HUES48 (cell line): ENCODE measurements around the gene CPM.

ENCODE experiments used
- H3K27ac ChIP-seq: one replicate; pipeline ENCODE4 v1.7.0; 2013; ENCODE audit warnings: low read depth, low read length, inconsistent platforms
- H3K27me3 ChIP-seq: 2 replicates; pipeline ENCODE4 v1.6.1; 2013; ENCODE audit warnings: mild to moderate bottlenecking, low read length; ENCODE audit not compliant: control insufficient read depth, insufficient read depth
- H3K36me3 ChIP-seq: 2 replicates; pipeline ENCODE4 v1.6.1; 2013; ENCODE audit warnings: low read length; ENCODE audit not compliant: control insufficient read depth, insufficient read depth
- H3K4me1 ChIP-seq: 2 replicates; pipeline ENCODE4 v1.6.1; 2013; ENCODE audit warnings: mild to moderate bottlenecking, low read length; ENCODE audit not compliant: control insufficient read depth, insufficient read depth
- H3K4me3 ChIP-seq: 2 replicates; pipeline ENCODE4 v1.5.1; 2013; ENCODE audit warnings: mild to moderate bottlenecking, low read depth, low read length
- H3K9ac ChIP-seq: 2 replicates; pipeline ENCODE4 v1.6.1; 2013; ENCODE audit warnings: mild to moderate bottlenecking, low read depth, low read length, moderate library complexity
- H3K9me3 ChIP-seq: 2 replicates; pipeline ENCODE4 v1.6.1; 2013; ENCODE audit warnings: low read length; ENCODE audit not compliant: control insufficient read depth, insufficient read depth

The CPM gene

GRCh38 chr12:68837215-68837614 lies 95.8 kb downstream of the CPM start:
- Histone ChIP-seq H3K27ac (no peak overlapping the region), H3K36me3 (peaks cover 91% of the 10 kb centered on the region), H3K9me3 (no peaks in the 10 kb centered on the region), H3K9ac (no peak overlapping the region), H3K4me1 (peaks cover 4% of the 10 kb centered on the region; the same call in 1 of the 2 replicates), H3K27me3 (no peaks in the 10 kb centered on the region), H3K4me3 (no peak overlapping the region)

DNA sequence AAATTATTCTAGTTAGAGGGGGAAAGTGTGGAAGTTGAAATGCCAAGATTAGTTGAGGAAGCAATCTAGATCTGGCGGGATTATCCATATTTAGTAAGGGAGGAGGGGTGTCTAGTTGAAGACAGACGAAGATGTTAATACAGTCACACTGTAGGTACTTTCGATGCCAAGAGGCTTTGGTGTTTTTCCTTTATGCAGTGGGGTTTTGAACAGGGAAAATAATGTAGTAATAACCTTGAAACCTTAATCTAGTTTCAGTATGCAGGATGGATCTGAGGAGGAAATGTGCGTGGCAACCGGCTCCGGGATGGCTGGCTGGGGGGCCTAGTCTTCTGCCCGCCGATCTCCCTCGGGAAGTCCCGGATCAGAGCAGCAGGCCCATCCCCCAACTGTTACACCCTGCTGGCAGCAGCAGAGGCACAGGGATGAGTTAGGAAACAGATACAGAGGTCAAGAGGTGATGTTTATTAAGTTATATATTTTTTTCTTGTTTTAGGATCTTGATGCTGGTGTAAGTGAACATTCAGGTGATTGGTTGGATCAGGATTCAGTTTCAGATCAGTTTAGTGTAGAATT lies 97.5 kb downstream of the CPM start:
- Histone ChIP-seq H3K27me3 (no peaks in the 10 kb centered on the region), H3K4me1 (peaks cover 11% of the 10 kb centered on the region), H3K27ac (no peak overlapping the region), H3K36me3 (peaks cover 91% of the 10 kb centered on the region), H3K4me3 (no peak overlapping the region), H3K9me3 (no peaks in the 10 kb centered on the region), H3K9ac (no peak overlapping the region)

- Histone ChIP-seq H3K9ac (no peak overlapping the region), H3K4me1 (peaks cover 11% of the 10 kb centered on the region), H3K36me3 (peaks cover 92% of the 10 kb centered on the region), H3K4me3 (no peak overlapping the region), H3K27ac (no peak overlapping the region), H3K27me3 (no peaks in the 10 kb centered on the region), H3K9me3 (no peaks in the 10 kb centered on the region)
Measured at GRCh38 chr12:68833508-68833907, 99.5 kb downstream of the CPM start.

- Histone ChIP-seq H3K9me3 (no peaks in the 10 kb centered on the region), H3K36me3 (peaks cover 92% of the 10 kb centered on the region), H3K4me3 (no peak overlapping the region), H3K9ac (no peak overlapping the region), H3K27ac (peak overlapping the region; percentile 18), H3K4me1 (peaks cover 11% of the 10 kb centered on the region), H3K27me3 (no peaks in the 10 kb centered on the region)
Measured at GRCh38 chr12:68832504-68832867, 100.5 kb downstream of the CPM start.

- Histone ChIP-seq H3K9ac (no peak overlapping the region), H3K9me3 (no peaks in the 10 kb centered on the region), H3K36me3 (peaks cover 92% of the 10 kb centered on the region), H3K27me3 (no peaks in the 10 kb centered on the region), H3K27ac (peak overlapping the region; percentile 18), H3K4me3 (no peak overlapping the region), H3K4me1 (peaks cover 11% of the 10 kb centered on the region)
Measured at GRCh38 chr12:68831751-68832503, 101.0 kb downstream of the CPM start.

- H3K27ac ChIP-seq: no peak overlapping the region
- peaks cover 11% of the 10 kb centered on the region for H3K4me1 ChIP-seq
- no peak overlapping the region for H3K4me3 ChIP-seq
- H3K9ac ChIP-seq: no peak overlapping the region
- peaks cover 91% of the 10 kb centered on the region for H3K36me3 ChIP-seq
- no peaks in the 10 kb centered on the region for H3K9me3 ChIP-seq
- no peaks in the 10 kb centered on the region for H3K27me3 ChIP-seq
Measured at GRCh38 chr12:68831272-68831671, 101.7 kb downstream of the CPM start.

DNA sequence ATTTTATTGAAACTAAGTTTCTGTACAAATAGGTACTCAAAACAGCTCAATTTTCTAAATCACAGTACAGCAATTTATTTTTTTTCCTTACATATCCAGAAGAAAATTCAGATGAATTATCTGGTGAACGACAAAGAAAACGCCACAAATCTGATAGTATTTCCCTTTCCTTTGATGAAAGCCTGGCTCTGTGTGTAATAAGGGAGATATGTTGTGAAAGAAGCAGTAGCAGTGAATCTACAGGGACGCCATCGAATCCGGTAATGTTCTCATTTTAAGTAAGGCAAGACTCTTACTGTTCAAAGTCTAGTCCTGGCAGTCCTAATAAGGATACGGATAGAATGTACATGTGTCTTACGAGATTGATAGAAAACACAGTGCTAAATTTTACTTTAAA lies 104.3 kb downstream of the CPM start:
- H3K27me3 ChIP-seq: no peaks in the 10 kb centered on the region
- peaks cover 93% of the 10 kb centered on the region for H3K36me3 ChIP-seq
- peaks cover 7% of the 10 kb centered on the region for H3K4me1 ChIP-seq
- H3K9ac ChIP-seq: no peak overlapping the region
- H3K4me3 ChIP-seq: no peak overlapping the region
- H3K27ac ChIP-seq: no peak overlapping the region
- H3K9me3 ChIP-seq: no peaks in the 10 kb centered on the region

DNA sequence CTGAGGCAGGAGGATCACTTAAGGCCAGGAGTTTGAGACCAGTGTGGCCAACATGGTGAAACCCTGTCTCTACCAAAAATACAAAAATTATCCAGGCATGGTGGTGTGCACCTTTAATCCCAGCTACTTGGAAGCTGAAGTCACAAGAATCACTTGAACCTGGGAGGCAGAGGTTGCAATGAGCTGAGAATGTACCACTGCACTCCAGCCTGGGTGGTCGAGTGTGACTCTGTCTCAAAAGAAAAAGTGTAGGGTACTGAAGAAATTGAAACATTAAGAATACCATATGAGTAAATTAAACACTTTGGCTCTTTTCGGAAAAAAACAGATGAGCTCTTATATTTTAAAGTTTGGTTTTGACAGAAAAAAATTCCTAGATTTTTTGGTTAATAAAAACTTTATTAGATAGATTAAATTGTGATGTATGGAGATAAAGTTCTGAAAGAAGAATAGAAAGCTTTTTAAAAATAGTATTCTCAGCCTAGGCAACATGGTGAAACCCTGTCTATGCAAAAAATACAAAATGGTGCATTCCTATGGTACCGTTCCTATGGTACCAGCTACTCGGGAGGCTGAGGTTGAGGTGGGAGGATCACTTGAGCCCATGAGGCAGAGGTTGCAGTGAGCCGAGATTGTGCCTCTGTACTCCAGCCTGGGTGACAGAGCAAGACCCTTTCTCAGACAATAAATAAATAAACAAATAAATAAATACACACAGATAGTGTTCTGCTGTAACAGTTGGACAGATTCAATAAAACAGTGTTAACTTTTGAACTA lies 104.9 kb downstream of the CPM start:
- H3K4me3 ChIP-seq: no peak overlapping the region
- H3K9me3 ChIP-seq: no peaks in the 10 kb centered on the region
- H3K36me3 ChIP-seq: peaks cover 95% of the 10 kb centered on the region
- H3K9ac ChIP-seq: no peak overlapping the region
- H3K27me3 ChIP-seq: no peaks in the 10 kb centered on the region
- H3K4me1 ChIP-seq: peaks cover 7% of the 10 kb centered on the region
- H3K27ac ChIP-seq: no peak overlapping the region

DNA sequence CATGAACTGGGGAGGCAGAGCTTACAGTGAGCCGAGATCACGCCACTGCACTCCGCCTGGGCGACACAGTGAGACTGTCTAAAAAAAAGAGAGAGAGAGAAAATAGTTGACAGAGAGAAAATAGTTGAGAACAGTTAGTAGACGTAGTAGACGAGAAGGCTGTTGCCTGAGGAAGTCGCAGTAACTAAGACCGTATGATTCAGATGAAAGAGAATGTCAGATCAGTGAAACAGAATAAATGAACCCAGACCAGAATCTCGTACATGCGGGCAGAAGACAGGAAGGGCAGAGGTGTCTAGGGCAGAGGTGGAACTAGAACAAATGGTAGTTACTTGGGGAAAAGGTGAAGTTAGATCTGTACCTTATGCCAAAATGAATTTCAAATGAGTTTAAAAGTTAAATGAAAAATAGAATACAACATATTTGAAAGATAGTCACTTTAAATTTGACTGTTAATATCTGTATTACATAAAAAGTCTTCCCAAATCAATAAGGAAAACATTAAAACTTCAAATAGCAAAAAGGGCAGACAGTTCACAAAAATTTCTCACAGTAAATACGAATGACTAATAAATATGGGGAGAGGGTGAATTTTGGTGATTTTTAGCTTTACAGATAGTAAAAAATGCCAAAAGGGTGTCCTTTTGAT lies 107.3 kb downstream of the CPM start:
- Histone ChIP-seq H3K27ac (no peak overlapping the region), H3K9me3 (no peaks in the 10 kb centered on the region), H3K27me3 (no peaks in the 10 kb centered on the region), H3K9ac (no peak overlapping the region), H3K4me3 (no peak overlapping the region), H3K36me3 (peaks cover 99% of the 10 kb centered on the region), H3K4me1 (no peaks in the 10 kb centered on the region)

- peaks cover 99% of the 10 kb centered on the region for H3K36me3 ChIP-seq
- no peak overlapping the region for H3K9ac ChIP-seq
- no peaks in the 10 kb centered on the region for H3K4me1 ChIP-seq
- H3K27me3 ChIP-seq: no peaks in the 10 kb centered on the region
- H3K4me3 ChIP-seq: no peak overlapping the region
- H3K27ac ChIP-seq: no peak overlapping the region
- H3K9me3 ChIP-seq: no peaks in the 10 kb centered on the region
Measured at GRCh38 chr12:68824597-68825250, 108.2 kb downstream of the CPM start.
